K562 (cell line): ENCODE results near the gene EFS. TPM values are rescaled to one million over a fixed set of nuclear protein-coding genes. Genes with fewer than 3 reads are reported as not detected.

Experiments used
- ATAC-seq: fragments of 200-7000 bp; cut with Tn5 transposase; 3 replicates; pipeline ENCODE4 v1.9.1; 2020; ENCODE audit warnings: moderate library complexity
- BruUV-seq: library from RNA; stranded (reverse); fragments of 400-500 nt; replicated peaks from 2 replicates; lab custom pipeline; 2021; lab: Mats Ljungman, UMichigan
- CTCF ChIA-PET: fragments of 300-600 bp; formaldehyde crosslinking; extraction: SDS; loops from one replicate; lab custom pipeline; 2021; ENCODE audit warnings: low intra/inter-chr PET ratio; lab: Yijun Ruan, JAX
- POLR2A ChIA-PET: fragments of 300-600, 350-650 bp; sonication (Branson Sonifier 250); formaldehyde crosslinking; extraction: SDS; loops from one replicate; lab custom pipeline; 2021; ENCODE audit warnings: antibody characterized with exemption, inconsistent platforms; lab: Yijun Ruan, JAX
- DNase-seq, 4 experiments: peaks; one replicate each; pipeline versions ENCODE4 v3.0.0 to v3.0.0-alpha.2; 2011 to 2018; ENCODE audit warnings: low spot score in 3 of 4, mixed read lengths in 3 of 4; ENCODE audit errors: extremely low read depth in 1 of 4
- FAIRE-seq: peaks from 2 replicates; lab custom pipeline; 2011; peaks lifted over from hg19 to GRCh38; lab: Jason Lieb, UNC
- H2AFZ ChIP-seq: 2 replicates; pipeline ENCODE4 v1.6.0; 2011; ENCODE audit warnings: low read depth, low read length, control low read depth, inconsistent platforms
- H3K27ac ChIP-seq: fragments of 200-600 bp; 3 replicates; pipeline ENCODE4 v1.8.0; 2011; ENCODE audit warnings: low read depth, mild to moderate bottlenecking, control low read depth, inconsistent platforms, low read length, moderate library complexity, mixed read lengths; ENCODE audit errors: extremely low read depth
- H3K27me3 ChIP-seq, 2 experiments: fragments of 300-600 bp in 1 of 2; 2 replicates in 1 of 2; 3 replicates in 1 of 2; pipeline versions ENCODE4 v1.6.0 to v1.8.0; 2011; ENCODE audit warnings: inconsistent platforms in 2 of 2, low read length in 2 of 2, mild to moderate bottlenecking in 1 of 2, mixed read lengths in 1 of 2, moderate library complexity in 1 of 2; ENCODE audit not compliant: control insufficient read depth in 2 of 2, insufficient read depth in 2 of 2
- H3K36me3 ChIP-seq: fragments of 300-600 bp; 3 replicates; pipeline ENCODE4 v1.8.0; 2011; ENCODE audit warnings: mild to moderate bottlenecking, low read length, inconsistent platforms; ENCODE audit not compliant: control insufficient read depth, insufficient read depth
- H3K4me1 ChIP-seq, 2 experiments: fragments of 200-600 bp in 1 of 2; replicated peaks in 1 of 2; 2 replicates in 1 of 2; 3 replicates in 1 of 2; pipeline versions ENCODE4 v1.5.1 to v1.8.0; 2011; ENCODE audit warnings: inconsistent platforms in 2 of 2, low read length in 2 of 2, mild to moderate bottlenecking in 1 of 2, mixed read lengths in 1 of 2, moderate library complexity in 1 of 2; ENCODE audit not compliant: control insufficient read depth in 2 of 2, insufficient read depth in 2 of 2
- H3K4me2 ChIP-seq: 2 replicates; pipeline ENCODE4 v1.6.1; 2011; ENCODE audit warnings: low read length, control low read depth, inconsistent platforms, mixed read lengths; ENCODE audit not compliant: insufficient read depth
- H3K4me3 ChIP-seq: fragments of 200-600 bp; sonication (generic), shearing (Covaris generic); 2 replicates; pipeline ENCODE4 v1.5.1; 2016; ENCODE audit warnings: control low read depth, inconsistent platforms
- H3K79me2 ChIP-seq: fragments of 200-600 bp; 3 replicates; pipeline ENCODE4 v1.8.0; 2011; ENCODE audit warnings: low read length, inconsistent platforms; ENCODE audit not compliant: control insufficient read depth, insufficient read depth
- H3K9ac ChIP-seq, 2 experiments: 2 replicates each; pipeline versions ENCODE4 v1.6.0 to v1.6.1; 2011; ENCODE audit warnings: low read depth in 2 of 2, low read length in 2 of 2, control low read depth in 1 of 2, inconsistent platforms in 1 of 2, mild to moderate bottlenecking in 1 of 2, mixed read lengths in 1 of 2; ENCODE audit not compliant: insufficient read depth in 1 of 2
- H3K9me1 ChIP-seq: one replicate; pipeline ENCODE4 v1.6.0; 2011; ENCODE audit warnings: inconsistent platforms, mild to moderate bottlenecking, low read length, moderate library complexity; ENCODE audit not compliant: control insufficient read depth, insufficient read depth
- H3K9me3 ChIP-seq: replicated peaks from 2 replicates; pipeline ENCODE4 v1.5.1; 2011; ENCODE audit warnings: low read depth, low read length, inconsistent platforms; ENCODE audit not compliant: control insufficient read depth, insufficient read depth
- H4K20me1 ChIP-seq: replicated peaks from 2 replicates; pipeline ENCODE4 v1.6.1; 2011; ENCODE audit warnings: low read length, inconsistent platforms, mixed read lengths; ENCODE audit not compliant: control insufficient read depth, insufficient read depth
- CCNT2 ChIP-seq: IDR thresholded peaks from 2 replicates; pipeline ENCODE4 v1.6.1; 2011; ENCODE audit warnings: borderline replicate concordance, low read depth, mild to moderate bottlenecking, moderate library complexity, mixed read lengths, low read length; ENCODE audit not compliant: insufficient read length; ENCODE audit errors: extremely low read depth
- EP300 ChIP-seq: IDR thresholded peaks from 2 replicates; pipeline ENCODE4 v1.6.1; 2012; ENCODE audit warnings: low read length, improper control_type of control experiment
- FUS ChIP-seq: fragments of 200-400 bp; formaldehyde crosslinking; optimal IDR thresholded peaks from 2 replicates; pipeline ENCODE3; 2017; ENCODE audit warnings: low read depth, low read length
- GATAD2A ChIP-seq: fragments of 450-650 bp; IDR thresholded peaks from 2 replicates; pipeline ENCODE4 v1.6.1; 2017
- GTF2A2 ChIP-seq: IDR thresholded peaks from 2 replicates; pipeline ENCODE4 v1.6.1; 2016; ENCODE audit warnings: mild to moderate bottlenecking, missing genetic modification characterization, missing compliant biosample characterization
- JUND ChIP-seq, 2 experiments: IDR thresholded peaks; 2 replicates in 1 of 2; 3 replicates in 1 of 2; pipeline ENCODE4 v1.6.1; 2011; ENCODE audit warnings: borderline replicate concordance in 2 of 2, low read depth in 2 of 2, low read length in 2 of 2, improper control_type of control experiment in 1 of 2, missing biosample characterization in 1 of 2, missing genetic modification characterization in 1 of 2, missing genetic modification reagents in 1 of 2
- KAT8 ChIP-seq: fragments of 450-650 bp; IDR thresholded peaks from 2 replicates; pipeline ENCODE4 v1.6.1; 2016; ENCODE audit warnings: low read depth, mild to moderate bottlenecking
- MTA1 ChIP-seq: fragments of 450-650 bp; IDR thresholded peaks from 2 replicates; pipeline ENCODE4 v1.6.1; 2017; ENCODE audit warnings: borderline replicate concordance
- NFE2 ChIP-seq: IDR thresholded peaks from 2 replicates; pipeline ENCODE4 v1.6.1; 2014; ENCODE audit warnings: antibody characterized with exemption, low read depth
- POLR2B ChIP-seq: fragments of 450-650 bp; IDR thresholded peaks from 2 replicates; pipeline ENCODE4 v1.6.1; 2018; ENCODE audit warnings: low read depth; ENCODE audit not compliant: partially characterized antibody
- SAP30 ChIP-seq: fragments of 200-600 bp; sonication (generic); IDR thresholded peaks from 2 replicates; pipeline ENCODE4 v1.6.1; 2012; ENCODE audit warnings: borderline replicate concordance, low read depth, mild to moderate bottlenecking, moderate library complexity, low read length, control low read depth, inconsistent platforms; ENCODE audit not compliant: insufficient read depth, poor library complexity, severe bottlenecking
- ZNF511 ChIP-seq: sonication (generic); formaldehyde crosslinking; IDR thresholded peaks from 2 replicates; pipeline ENCODE4 v1.8.0; 2022; ENCODE audit warnings: mild to moderate bottlenecking, missing genetic modification reagents
- ZNF707 ChIP-seq: fragments of 250-450 bp; sonication (Bioruptor Pico); conservative IDR thresholded peaks from 2 replicates; pipeline ENCODE4 v1.8.0; 2022; ENCODE audit warnings: inconsistent platforms, mild to moderate bottlenecking, moderate library complexity
- whole genome bisulfite sequencing: fragments of 100-300 bp; shearing (Covaris generic); methylation state at CpG from one replicate; pipeline ENCODE4 v1.1.6; 2016; ENCODE audit warnings: low coverage, mixed read lengths; ENCODE audit not compliant: insufficient coverage; ENCODE audit errors: missing lambda C conversion rate; 5-methylcytosine and 5-hydroxymethylcytosine counted together
- in situ Hi-C: fragments of 300-500 bp; cut with MboI; formaldehyde crosslinking; loops from 4 replicates; pipeline ENCODE4 v1.15.0; 2018; ENCODE audit warnings: inconsistent platforms, mixed read lengths
- intact Hi-C: fragments of 100-400 bp; cut with micrococcal nuclease; formaldehyde crosslinking; loops from 2 replicates; pipeline ENCODE4 v1.14.2; 2022
- polyA plus RNA-seq, 8 experiments: library from polyadenylated mRNA; depleted of rRNA in 4 of 8; stranded (reverse) in 5 of 8; unstranded in 3 of 8; fragments of >200 nt; fragmentation: Nextera tagmentation in 2 of 8; fragmentation: Illumina TruSeq in 1 of 8; extraction: Ambion mirVana in 2 of 8; extraction: Trizol in 1 of 8; gene quantifications; 2 replicates each; pipeline versions ENCODE4 v1.2.1 to v1.2.3, GENCODE V29; 2011 to 2014; ENCODE audit warnings: inconsistent platforms in 1 of 8, missing spikeins in 1 of 8
- total RNA-seq, 7 experiments: library from RNA; depleted of rRNA in 6 of 7; stranded (reverse); fragments of >200 nt in 6 of 7; fragmentation: Illumina TruSeq in 2 of 7; extraction: Trizol in 2 of 7; gene quantifications; 2 replicates each; pipeline versions ENCODE4 v1.2.1 to v1.2.3, GENCODE V29; 2011 to 2021; ENCODE audit warnings: low replicate concordance in 1 of 7

EFS gene
- total and polyA plus RNA-seq, 9 of the 15 experiments (the other 6 are each of a cell fraction or from before 2014, with no cell fraction given) = 0.01 to 0.03 TPM; not detected in 7

DNA sequence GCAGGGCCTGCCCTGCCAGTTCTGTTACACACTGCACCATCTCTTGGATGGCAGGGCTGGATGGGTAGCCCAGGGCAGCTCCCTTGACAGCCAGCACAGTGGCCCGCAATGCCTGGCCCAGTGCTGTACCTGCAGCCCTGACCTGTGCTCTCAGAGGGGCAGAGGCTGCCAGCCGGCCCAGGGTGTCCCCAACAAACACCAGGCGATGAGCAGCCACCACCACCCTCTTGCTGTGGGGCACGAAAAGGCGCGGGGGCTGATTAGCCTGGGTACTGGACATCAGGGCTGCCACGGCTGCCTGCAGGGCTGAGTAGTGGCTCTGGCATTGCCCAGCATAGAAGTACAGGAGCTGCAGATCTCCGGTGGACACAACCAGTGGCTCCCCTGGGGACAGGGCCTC is 7.7 kb downstream of the EFS start:
- Histone ChIP-seq H3K9me3 (no peaks in the 10 kb centered on the region), H4K20me1 (no peaks in the 10 kb centered on the region; the same call in 1 of the 2 replicates), H3K9me1 (no peaks in the 10 kb centered on the region), H3K4me3 (no peak overlapping the region), H3K36me3 (no peaks in the 10 kb centered on the region), H3K4me1 (peaks cover 0 to 10% of the 10 kb centered on the region in 2 experiments; a peak in 3 of 5 replicates), H3K27ac (no peak overlapping the region), H3K79me2 (no peaks in the 10 kb centered on the region), H2AFZ (no peak overlapping the region), H3K9ac (no peak overlapping the region; a peak in 1 of 4 replicates), H3K4me2 (no peak overlapping the region), H3K27me3 (peaks cover 14 to 53% of the 10 kb centered on the region in 2 experiments)
- POLR2A ChIA-PET = interaction anchor here (0.6 kb wide), 1 partner anchor 28 kb away, joined by 3 read pairs; no protein-coding TSS in a partner anchor
- in situ Hi-C loops (no loop called here), intact Hi-C loops (no loop called here)
- DNase-seq = no peak
- TF ChIP-seq FUS (no peak), JUND (IDR thresholded peaks at IDR 0.05; ENCODE audit: borderline replicate concordance, low read depth, low read length) (no peak), JUND (tag; IDR thresholded peaks at IDR 0.05; ENCODE audit: borderline replicate concordance, low read depth, low read length) (no peak), MTA1 (no peak), ZNF707 (CRISPR knock-in tag) (no peak), CCNT2 (no peak), GATAD2A (no peak), GTF2A2 (no peak), NFE2 (no peak), ZNF511 (CRISPR knock-in tag) (no peak), KAT8 (no peak), POLR2B (no peak), SAP30 (no peak), EP300 (no peak)
- CTCF ChIA-PET = no interaction called here
- no peak for ATAC-seq
- no TSS peak for BruUV-seq
- 2% methylated on average over 8 of the region's 8 CpGs for WGBS
- FAIRE-seq = no peak
